Osteoblast (primary cell): ENCODE results near the gene SNCAIP. TPM values are rescaled to one million over a fixed set of nuclear protein-coding genes. Genes with fewer than 3 reads are reported as not detected.

Experiments used
- DNase-seq: peaks from one replicate; pipeline ENCODE4 v3.0.0; 2011; ENCODE audit warnings: low spot score, mixed read lengths; ENCODE audit not compliant: insufficient read length; ENCODE audit errors: missing footprints
- H2AFZ ChIP-seq: 2 replicates; pipeline ENCODE4 v1.6.0; 2011; ENCODE audit warnings: mild to moderate bottlenecking, low read length
- H3K27ac ChIP-seq: 2 replicates; pipeline ENCODE4 v1.5.1; 2011; ENCODE audit warnings: mild to moderate bottlenecking, low read depth, low read length, moderate library complexity
- H3K27me3 ChIP-seq: 2 replicates; pipeline ENCODE4 v1.6.0; 2012; ENCODE audit warnings: mild to moderate bottlenecking, control low read depth, inconsistent platforms, low read length, moderate library complexity; ENCODE audit not compliant: insufficient read depth
- H3K36me3 ChIP-seq: 2 replicates; pipeline ENCODE4 v1.5.1; 2011; ENCODE audit warnings: mild to moderate bottlenecking, low read length, control low read depth, moderate library complexity; ENCODE audit not compliant: insufficient read depth
- H3K4me1 ChIP-seq: 2 replicates; pipeline ENCODE4 v1.5.1; 2011; ENCODE audit warnings: mild to moderate bottlenecking, low read length, control low read depth, moderate library complexity; ENCODE audit not compliant: insufficient read depth
- H3K4me2 ChIP-seq: 2 replicates; pipeline ENCODE4 v1.6.0; 2011; ENCODE audit warnings: mild to moderate bottlenecking, low read length; ENCODE audit not compliant: insufficient read depth
- H3K4me3 ChIP-seq: fragments of 200-600 bp; sonication (generic); 3 replicates; pipeline ENCODE4 v1.5.1; 2012; ENCODE audit warnings: mild to moderate bottlenecking, low read length, inconsistent platforms; ENCODE audit not compliant: insufficient read depth
- H3K79me2 ChIP-seq: 2 replicates; pipeline ENCODE4 v1.6.0; 2012; ENCODE audit warnings: mild to moderate bottlenecking, low read length, control low read depth, inconsistent platforms; ENCODE audit not compliant: insufficient read depth
- H3K9me3 ChIP-seq: 2 replicates; pipeline ENCODE4 v1.5.1; 2011; ENCODE audit warnings: low read depth, low read length, control low read depth
- H4K20me1 ChIP-seq: 2 replicates; pipeline ENCODE4 v1.6.0; 2012; ENCODE audit warnings: mild to moderate bottlenecking, low read length, control low read depth; ENCODE audit not compliant: insufficient read depth
- CTCF ChIP-seq: IDR thresholded peaks from 2 replicates; pipeline ENCODE4 v1.5.1; 2011; ENCODE audit warnings: mild to moderate bottlenecking, low read depth, low read length, moderate library complexity; ENCODE audit errors: extremely low read depth
- total RNA-seq: library from RNA; depleted of rRNA; stranded (reverse); fragments of >200 nt; gene quantifications from 2 replicates; pipeline ENCODE4 v1.2.3, GENCODE V29; 2012

The SNCAIP gene
- total RNA-seq, 1 donor = 6.2 TPM

DNA sequence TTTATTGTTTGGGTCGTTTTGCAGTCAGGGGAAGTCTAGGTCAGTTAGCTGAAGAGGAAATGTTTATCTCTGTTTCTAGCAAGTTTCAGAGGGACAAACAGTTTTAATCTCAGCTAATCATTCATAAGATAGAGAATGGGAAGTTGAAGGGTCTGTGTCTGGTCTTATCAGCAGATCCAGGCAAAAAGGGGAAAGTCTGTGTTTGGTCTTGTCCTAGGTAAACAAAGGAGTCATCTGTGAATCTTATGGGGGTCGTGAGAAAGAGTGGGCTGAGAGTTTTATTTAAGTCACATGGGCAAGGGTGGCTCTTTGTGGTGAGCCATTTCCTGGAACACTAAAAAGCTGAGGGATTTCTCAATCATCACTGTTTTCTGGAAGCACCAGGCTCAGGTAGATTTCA is 5.6 kb upstream of the SNCAIP start:
- Histone ChIP-seq H4K20me1 (no peaks in the 10 kb centered on the region), H3K4me2 (no peak overlapping the region), H3K4me1 (no peaks in the 10 kb centered on the region), H3K9me3 (no peaks in the 10 kb centered on the region), H2AFZ (no peak overlapping the region), H3K27ac (no peak overlapping the region), H3K79me2 (no peaks in the 10 kb centered on the region), H3K4me3 (no peak overlapping the region), H3K27me3 (peaks cover 7% of the 10 kb centered on the region), H3K36me3 (no peaks in the 10 kb centered on the region)
- no peak for DNase-seq
- TF ChIP-seq CTCF = no peak

GRCh38 chr5:122310889-122311288 is 1.1 kb upstream of the SNCAIP start:
- Histone ChIP-seq H3K4me3 (peak overlapping the region; percentile 80), H3K4me2 (peak overlapping the region; percentile 85)

DNA sequence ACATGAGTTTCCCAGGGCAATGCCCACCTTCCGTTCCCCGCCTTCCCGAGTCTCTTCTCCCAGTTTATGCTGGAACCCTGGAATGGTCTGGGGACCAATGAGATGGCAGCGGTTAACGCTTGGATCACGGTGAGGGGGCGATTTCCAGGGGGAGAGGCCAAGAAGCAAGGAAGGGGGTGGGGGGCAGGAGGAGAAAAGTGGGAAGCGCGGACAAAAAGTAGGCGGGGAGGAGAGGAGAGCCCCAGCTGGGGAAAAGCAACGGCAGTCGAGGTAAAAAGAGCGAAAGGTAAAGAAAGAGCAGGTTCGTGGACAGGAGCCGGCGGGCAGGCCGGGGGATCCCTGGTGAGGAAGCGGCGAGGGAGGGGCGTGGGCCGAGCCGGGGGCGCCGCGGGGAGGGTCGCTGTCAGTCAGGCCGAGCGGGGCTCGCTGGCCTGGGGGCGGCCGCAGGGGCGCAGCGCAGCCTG is 508 bp upstream of the SNCAIP start:
- H3K27ac ChIP-seq = no peak overlapping the region
- H4K20me1 ChIP-seq = no peaks in the 10 kb centered on the region
- no peak for TF ChIP-seq CTCF
- peak overlapping the region; percentile 76 for H2AFZ ChIP-seq
- peaks cover 14% of the 10 kb centered on the region for H3K4me1 ChIP-seq
- peak overlapping the region; percentile 85 for H3K4me2 ChIP-seq
- peaks cover 2% of the 10 kb centered on the region for H3K79me2 ChIP-seq
- peak overlapping the region; percentile 80 for H3K4me3 ChIP-seq
- H3K36me3 ChIP-seq = no peaks in the 10 kb centered on the region
- peak; percentile 72 for DNase-seq
- peaks cover 6% of the 10 kb centered on the region for H3K27me3 ChIP-seq
- H3K9me3 ChIP-seq = no peaks in the 10 kb centered on the region

More at GRCh38 chr5:122310889-122311288, 1.1 kb upstream of the SNCAIP start:
- H3K36me3 ChIP-seq = no peaks in the 10 kb centered on the region
- no peak for TF ChIP-seq CTCF
- peaks cover 2% of the 10 kb centered on the region for H3K79me2 ChIP-seq
- H3K27ac ChIP-seq = peak overlapping the region; percentile 19
- no peaks in the 10 kb centered on the region for H3K9me3 ChIP-seq
- no peaks in the 10 kb centered on the region for H4K20me1 ChIP-seq
- H2AFZ ChIP-seq = peak overlapping the region; percentile 64
- peaks cover 6% of the 10 kb centered on the region for H3K27me3 ChIP-seq
- peaks cover 14% of the 10 kb centered on the region for H3K4me1 ChIP-seq
- peak; percentile 76 for DNase-seq

GRCh38 chr5:122312591-122313406 is 762 bp downstream of the SNCAIP start:
- Histone ChIP-seq H3K9me3 (no peaks in the 10 kb centered on the region), H3K4me3 (peak overlapping the region; percentile 80), H3K36me3 (no peaks in the 10 kb centered on the region), H3K27me3 (peaks cover 6% of the 10 kb centered on the region), H2AFZ (peak overlapping the region; percentile 91), H3K4me1 (peaks cover 14% of the 10 kb centered on the region), H3K27ac (peak overlapping the region; percentile 50), H3K4me2 (peak overlapping the region; percentile 89), H3K79me2 (peaks cover 2% of the 10 kb centered on the region), H4K20me1 (no peaks in the 10 kb centered on the region)
- TF ChIP-seq CTCF = no peak
- DNase-seq = peak; percentile 83
